22Rv1 (cell line): ENCODE measurements around the gene KCNH5.

Source experiments
- H3K27ac ChIP-seq: fragments of 450-650 bp; 2 replicates; pipeline ENCODE4 v1.5.1; 2017
- CTCF ChIP-seq: fragments of 450-650 bp; IDR thresholded peaks from 2 replicates; pipeline ENCODE4 v1.5.1; 2017; ENCODE audit warnings: mild to moderate bottlenecking
- ZFX ChIP-seq: fragments of 450-650 bp; IDR thresholded peaks from 2 replicates; pipeline ENCODE4 v1.6.1; 2017; ENCODE audit warnings: antibody characterized with exemption, borderline replicate concordance

The KCNH5 gene

GRCh38 chr14:62657376-62657775 is 387.9 kb downstream of the KCNH5 start:
- no peak for TF ChIP-seq CTCF
- no peak for TF ChIP-seq ZFX
- H3K27ac ChIP-seq: no peak overlapping the region

GRCh38 chr14:62655166-62655565 is 390.1 kb downstream of the KCNH5 start:
- TF ChIP-seq CTCF (no peak), ZFX (no peak)
- no peak overlapping the region for H3K27ac ChIP-seq

- TF ChIP-seq CTCF: no peak
- TF ChIP-seq ZFX: no peak
- no peak overlapping the region for H3K27ac ChIP-seq
Measured at GRCh38 chr14:62654641-62655040, 390.6 kb downstream of the KCNH5 start.
